GF-D8 (cell line): ENCODE measurements around the gene STK35.
"Not testable (repeated sequence)": the region's sequence is repeated elsewhere in the genome, so short reads cannot be mapped to it uniquely, and the experiment has no call there.

Experiments
- DNase-seq: peaks from one replicate; lab custom pipeline; 2025; lab: John Stamatoyannopoulos, UW

The STK35 gene

GRCh38 chr20:2162823-2163166 is 61.2 kb downstream of the STK35 start:
- no peak for DNase-seq

DNA sequence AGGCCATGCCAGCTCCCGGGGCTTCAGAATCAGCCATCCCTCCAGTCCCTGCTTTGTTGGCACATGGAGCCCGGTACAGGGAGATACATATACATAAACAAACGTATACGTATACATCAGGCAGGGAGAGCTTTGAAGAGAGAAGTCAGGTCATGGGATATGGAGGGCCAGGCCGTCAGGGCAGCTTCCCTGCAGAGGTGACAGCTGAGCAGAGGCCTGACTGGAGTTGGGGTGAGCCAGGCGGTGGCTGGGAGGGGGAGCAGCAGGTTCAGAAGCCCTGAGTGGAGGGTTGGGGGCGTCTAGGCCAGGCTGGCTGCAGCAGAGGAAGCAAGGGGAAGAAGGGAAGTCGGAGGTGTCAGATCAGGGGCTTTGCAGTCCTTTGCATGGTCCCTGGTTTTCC is 61.7 kb downstream of the STK35 start:
- no peak for DNase-seq

DNA sequence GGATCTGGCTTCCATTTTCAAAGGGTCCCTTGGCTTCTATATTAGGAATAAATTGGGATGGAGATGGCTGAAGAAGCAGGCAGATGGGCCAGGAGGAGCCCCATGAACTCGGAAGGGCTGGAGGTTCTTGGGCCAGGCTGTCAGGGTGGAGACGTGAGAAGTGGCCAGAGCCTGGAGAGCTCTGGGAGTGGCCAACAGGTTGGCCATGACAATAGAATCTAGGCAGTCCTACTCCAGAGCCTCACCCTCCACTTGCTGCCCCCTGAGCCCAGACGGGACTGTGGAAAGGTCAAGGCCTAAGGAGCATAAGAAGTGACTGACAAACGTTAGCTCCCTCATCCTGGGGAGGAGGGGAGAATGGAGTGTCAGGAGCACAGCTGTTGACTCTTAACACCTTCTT is 62.1 kb downstream of the STK35 start:
- no peak for DNase-seq

DNA sequence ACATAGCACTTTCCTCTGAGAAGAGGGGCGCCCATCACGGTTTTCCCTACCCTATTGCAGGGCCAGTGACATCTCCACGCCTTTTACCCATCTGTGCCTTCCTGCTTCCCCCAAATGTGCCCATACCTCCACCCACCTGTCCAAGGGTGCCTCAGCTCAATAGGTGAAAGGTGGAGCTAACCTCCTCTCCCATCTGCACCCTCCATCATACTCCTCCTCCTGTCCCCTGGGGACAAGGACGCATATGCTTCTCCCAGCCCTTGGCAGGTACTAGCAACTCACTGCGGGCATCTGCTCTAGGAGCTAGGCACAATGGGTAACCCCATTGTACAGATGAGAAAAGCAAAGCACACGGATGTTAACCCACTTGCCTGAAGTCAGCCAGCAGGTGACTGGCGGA is 62.8 kb downstream of the STK35 start:
- no peak for DNase-seq

DNA sequence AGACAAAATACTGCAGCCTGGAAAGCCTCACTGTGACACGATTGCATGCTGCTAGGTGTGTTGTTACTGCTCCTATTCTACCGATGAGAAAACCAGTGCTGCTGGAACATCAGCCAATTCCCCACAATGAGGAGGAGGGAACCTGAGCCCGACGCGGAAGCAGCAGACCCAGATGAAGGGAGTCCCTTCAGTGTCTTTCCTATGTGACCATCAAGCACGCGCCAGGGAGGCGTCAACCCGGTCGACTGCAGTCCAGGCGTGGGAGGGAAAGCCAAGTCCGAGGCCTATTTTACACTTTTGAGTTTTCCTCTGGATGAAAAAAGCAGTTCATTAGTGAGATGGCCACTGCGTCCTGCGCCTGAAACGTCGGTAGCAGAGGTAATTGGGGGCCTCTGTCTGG is 63.3 kb downstream of the STK35 start:
- DNase-seq, result no peak

DNA sequence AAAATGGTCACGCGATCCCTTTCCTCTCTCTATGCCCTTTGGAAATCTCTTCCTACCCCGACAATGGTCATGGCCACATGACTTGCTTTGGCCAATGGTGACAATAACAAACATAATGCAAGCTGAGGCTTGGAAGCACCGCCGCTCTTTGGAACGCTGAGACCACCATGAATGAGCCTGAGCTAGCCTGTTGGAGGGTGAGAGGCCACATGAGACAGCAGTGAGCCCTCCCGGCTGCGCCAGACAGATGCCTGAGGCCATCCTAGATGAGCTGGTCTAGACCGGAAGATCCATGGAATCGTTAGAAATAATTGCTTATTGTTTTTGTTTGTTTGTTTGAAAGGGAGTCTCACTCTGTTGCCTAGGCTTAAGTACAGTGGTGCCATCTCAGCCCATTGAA is 64.2 kb downstream of the STK35 start:
- DNase-seq, result no peak

GRCh38 chr20:2167112-2167511 is 65.5 kb downstream of the STK35 start:
- no peak for DNase-seq

DNA sequence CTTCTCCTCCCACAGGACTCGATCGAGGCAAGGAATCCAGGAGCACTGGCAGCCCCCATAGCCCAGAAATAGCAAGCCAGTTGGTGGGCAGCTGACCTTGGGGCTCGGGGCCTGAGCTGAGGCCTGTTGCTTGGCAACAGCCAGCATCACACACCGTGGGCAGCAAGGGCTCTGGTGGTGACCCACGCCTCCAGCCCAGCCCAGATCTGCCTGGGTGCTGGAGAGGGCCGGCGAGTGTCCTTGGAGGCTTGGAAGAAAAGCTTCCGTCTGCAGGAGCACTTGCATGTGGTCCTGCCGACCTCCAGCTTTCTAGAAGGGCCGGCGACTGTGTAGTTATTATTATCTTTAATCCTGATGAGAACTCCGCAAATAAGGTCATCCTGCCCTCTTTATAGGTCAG is 67.3 kb downstream of the STK35 start:
- DNase-seq, result no peak

DNA sequence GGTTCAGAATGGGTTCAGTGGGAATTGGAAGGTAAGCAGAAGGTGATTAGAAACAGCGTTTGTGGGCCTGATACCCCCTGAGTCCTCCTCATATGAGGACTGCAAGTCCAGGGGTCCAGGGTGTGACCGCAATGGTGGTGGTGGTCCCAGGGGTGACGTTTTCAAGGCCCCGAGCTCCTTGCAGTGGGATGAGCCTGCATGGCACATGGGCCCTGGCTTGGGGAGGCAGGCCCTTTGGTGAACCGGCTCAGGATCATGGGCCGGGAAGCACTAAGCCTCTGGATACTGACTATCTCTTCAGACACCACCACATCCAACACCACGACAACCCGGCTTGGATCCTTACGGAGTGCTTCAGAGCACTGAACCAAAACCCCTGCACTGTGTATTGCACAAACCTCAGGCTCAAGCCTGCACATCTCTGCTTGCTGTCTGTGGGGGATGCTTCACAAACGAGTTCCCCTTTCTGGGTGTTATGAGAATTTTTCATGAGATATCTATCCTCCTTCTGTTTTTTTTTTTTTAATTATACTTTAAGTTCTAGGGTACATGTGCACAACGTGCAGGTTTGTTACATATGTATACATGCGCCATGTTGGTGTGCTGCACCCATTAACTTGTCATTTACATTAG is 67.9 kb downstream of the STK35 start:
- DNase-seq, result no peak

GRCh38 chr20:2170404-2170803 is 68.8 kb downstream of the STK35 start:
- DNase-seq, result no peak

DNA sequence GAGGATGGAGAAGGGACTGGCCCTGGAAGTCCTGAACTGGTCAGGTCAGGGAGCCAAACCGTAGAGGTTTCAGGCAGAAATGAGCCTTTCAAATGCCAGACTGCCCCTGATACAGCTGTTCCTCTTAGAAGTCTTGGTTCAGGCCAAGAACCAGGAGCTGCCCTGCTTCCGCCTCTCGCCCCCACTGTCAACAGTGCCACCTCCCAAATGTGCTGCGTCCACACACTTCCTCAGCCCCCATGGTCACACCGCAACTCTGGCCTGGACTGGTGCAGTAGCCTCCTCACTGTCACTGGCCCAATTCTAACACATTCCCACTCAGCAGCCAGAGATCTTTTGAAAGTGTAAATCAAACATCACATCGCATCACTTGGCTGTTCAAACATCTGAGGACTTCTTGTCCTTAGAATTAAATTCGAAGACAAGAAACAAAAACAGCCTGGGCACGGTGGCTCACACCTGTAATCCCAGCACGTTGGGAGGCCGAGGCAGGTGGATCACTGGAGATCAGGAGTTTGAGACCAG is 69.7 kb downstream of the STK35 start:
- DNase-seq, result no peak

GRCh38 chr20:2171840-2172239 is 70.2 kb downstream of the STK35 start:
- not testable (repeated sequence) for DNase-seq

DNA sequence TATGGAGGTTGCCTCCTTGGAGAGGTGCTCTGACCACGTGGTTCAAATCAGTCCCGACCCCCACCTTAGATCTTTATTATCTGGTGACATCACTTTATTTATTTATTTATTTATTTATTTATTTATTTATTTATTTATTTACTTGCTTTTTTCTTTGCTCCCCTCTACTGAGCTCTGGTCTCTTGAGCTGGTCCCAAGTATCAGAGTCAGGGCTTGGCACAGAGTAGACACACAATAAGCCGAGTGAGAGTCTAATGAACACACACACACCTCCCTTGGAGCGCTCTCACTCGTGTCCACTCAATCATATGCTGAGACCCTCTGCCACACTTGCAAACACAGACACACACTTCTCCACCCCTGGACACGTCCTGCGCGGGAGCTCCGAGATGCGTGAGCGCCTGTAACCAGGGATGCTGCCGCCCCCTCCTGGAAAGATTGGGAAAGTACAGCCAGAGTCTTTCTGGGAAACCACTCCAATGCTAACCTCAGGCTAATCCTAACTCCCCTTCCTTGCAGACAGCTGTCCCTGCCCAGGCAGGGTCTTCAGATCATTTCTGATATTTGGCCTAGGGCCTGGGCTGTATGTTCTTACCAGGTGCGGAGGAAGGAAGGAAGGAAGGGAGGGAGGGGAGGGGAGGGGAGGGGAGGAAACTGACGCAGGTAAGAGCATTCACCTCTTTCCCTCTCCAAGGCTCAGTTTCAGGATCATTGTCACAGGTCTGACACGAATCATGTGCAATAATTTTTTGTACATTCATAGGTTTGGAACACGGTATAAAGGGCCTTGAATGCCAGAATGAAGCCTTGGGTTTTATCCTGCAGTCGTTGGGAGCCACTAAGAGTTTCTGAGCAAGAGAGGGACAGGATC is 70.9 kb downstream of the STK35 start:
- DNase-seq, result no peak

DNA sequence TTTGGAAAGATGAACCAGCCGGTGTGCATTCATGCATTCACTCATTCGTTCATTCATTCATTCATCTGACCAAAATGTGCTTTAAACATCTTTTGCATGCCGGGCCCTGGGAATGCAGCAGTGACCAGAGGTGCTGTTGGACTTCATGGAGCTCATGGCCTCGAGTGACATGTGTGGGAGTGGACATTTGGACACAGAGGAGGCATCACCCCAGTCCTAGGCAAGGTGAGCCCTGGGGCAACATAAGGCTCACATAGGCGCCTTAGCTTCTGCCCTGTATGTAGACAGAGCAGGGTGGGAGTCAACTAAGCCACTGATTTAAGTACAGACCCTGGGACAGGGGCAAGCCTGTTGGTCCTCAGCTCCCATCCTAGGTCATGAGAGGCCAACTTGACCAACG is 71.6 kb downstream of the STK35 start:
- DNase-seq, result no peak

DNA sequence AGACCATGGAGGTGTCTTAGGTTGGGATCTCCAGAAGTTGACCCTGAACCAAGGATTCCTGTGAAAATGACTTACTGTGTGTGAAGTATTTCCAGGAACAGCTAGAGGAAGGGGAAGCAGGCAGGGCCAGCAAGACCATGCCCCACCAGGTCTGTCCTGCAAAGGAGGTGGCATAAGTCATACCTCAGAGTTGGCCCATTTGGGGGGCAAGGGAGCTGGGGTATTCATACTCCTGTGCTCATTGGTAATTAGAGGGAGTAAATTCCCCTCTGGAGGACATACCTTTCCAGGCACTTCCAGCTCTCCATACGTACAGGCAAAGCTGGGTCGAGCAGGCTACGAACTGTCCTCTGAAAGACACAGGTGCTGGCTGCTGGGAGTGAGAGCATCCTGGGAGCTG is 72.4 kb downstream of the STK35 start:
- no peak for DNase-seq

GRCh38 chr20:2176946-2177345 is 75.3 kb downstream of the STK35 start:
- DNase-seq, result no peak

DNA sequence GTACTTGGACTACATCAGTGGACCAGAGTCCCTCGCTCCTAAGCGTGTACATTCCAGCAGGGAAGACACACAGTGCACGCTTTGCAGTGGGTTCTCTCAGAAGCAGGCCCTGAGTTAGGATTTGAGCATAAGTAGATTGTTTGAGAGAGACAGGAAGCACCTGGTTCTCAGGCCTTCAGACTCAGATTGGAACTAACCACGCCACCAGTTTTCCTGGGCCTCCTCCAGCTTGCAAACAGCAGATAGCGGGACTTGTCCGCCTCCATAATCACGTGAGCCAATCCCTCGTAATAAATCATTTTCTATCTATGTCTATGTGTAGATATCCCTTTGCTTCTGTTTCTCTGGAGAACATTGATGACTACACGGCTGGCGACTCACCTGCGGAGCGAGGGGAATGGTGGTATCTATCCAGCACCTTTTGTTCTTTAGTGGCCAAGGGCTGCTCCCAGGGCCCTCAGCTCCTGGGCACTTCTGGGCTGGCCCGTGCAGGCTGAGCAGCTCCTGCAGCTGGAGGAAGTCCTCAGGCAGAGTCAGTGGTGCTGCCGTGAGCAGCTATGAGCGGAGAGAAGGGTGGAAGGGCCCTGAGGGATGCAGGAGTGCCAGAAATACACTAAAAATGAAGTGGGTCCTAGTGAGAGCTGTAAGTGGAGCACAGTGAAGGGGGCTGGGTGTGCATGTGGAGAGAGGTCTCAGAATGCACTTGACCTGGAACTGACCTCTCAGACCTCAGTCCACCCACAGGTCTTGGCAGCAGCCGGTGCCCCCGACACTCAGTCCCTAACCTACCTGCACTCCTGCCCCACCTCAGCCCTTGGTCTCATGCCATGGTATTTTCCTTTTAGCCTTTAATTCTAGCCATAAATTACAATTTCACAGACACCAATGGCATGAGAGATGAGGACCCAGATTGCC is 76.9 kb downstream of the STK35 start:
- no peak for DNase-seq

DNA sequence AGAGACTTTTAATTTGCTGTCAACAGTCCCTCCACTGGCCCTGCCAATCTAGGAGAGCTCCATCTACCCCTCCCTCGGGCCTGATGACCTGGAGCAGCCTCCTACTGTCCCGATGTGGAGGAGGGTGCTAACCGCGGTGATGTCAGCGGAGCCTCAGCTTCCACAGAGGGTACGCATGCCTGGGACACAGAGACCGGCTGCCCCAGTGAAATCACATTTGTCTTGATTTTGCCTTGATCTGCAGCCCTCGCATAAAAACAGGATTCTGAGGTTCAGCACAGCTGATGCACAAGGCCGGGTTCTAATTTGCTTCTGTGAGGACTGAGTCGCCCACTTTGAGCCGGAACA is 77.6 kb downstream of the STK35 start:
- DNase-seq, result no peak

DNA sequence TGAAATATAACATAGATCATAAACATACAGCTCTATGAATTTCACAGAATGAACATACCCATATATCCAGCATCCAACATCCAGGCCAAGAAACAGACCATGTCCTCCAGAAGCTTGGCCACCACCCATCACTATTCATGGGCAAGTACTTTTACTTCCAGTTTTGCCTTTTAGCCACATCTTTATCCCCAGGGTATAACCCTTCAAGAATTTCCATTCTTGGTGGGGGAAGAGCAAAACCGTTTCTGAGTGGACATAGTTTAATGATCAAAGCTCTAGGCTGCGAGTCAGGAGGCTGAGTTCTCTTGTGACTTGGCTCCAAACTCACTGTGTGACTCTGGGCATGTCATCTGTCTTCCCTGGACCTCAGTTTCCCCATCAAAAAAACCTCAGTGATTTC is 78.3 kb downstream of the STK35 start:
- DNase-seq, result no peak

GRCh38 chr20:2183381-2183780 is 81.8 kb downstream of the STK35 start:
- DNase-seq, result no peak

DNA sequence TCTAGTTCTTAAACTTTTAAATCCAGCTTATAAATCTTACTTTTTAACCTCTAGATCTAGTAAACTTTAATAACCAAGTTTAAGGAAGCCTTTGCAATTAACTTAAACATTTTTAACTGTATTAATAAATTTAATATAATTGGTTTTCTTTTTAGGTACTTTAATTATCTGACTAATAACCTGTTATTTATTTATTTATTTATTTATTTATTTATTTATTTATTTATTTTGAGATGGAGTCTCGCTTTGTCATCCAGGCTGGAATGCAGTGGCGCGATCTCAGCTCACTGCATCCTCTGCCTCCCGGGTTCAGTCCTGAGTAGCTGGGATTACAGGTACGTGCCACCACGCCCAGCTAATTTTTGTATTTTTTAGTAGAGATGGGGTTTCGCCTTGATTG is 83.3 kb downstream of the STK35 start:
- DNase-seq, result not testable (repeated sequence)

GRCh38 chr20:2195614-2196013 is 94.0 kb downstream of the STK35 start:
- no peak for DNase-seq

DNA sequence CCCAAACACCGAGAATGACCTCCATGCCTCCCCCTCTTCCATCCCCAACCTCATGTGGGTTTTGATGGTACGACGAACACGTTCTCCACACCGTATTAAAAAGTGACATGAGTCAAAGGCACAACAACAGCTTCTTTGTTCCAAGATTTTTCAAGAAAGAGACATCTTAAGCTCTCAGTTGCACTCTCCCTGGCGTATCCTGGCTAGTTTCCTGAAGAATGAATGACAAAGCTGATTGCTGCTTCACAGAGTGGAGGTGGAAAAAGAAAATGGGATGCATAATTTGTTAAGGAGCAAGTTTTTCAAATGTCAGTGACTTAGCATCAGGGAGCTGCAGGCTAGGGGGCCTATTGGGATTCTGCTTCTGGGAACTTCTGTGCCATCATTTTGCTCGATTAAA is 95.5 kb downstream of the STK35 start:
- no peak for DNase-seq
